Heart right ventricle (tissue), 16 donors: Measurements from ENCODE around the gene NFATC1. TPM values are rescaled to one million over a fixed set of nuclear protein-coding genes. Genes with fewer than 3 reads are reported as not detected.

Experiments used
- ATAC-seq, 8 donors: fragments of 200-7000 bp; cut with Tn5 transposase; one replicate each; pipeline ENCODE4 v1.9.1; 2020; ENCODE audit warnings: mild to moderate bottlenecking in 8 of 8, moderate library complexity in 8 of 8, moderate number of reproducible peaks in 1 of 8
- DNase-seq, 2 donors: peaks; one replicate each; pipeline ENCODE4 v3.0.0-alpha.2; 2020
- H3K27ac ChIP-seq, 10 donors: fragments of 200-600 bp; sonication (generic) in 2 of 10; one replicate each; pipeline versions ENCODE4 v1.5.0 to v1.8.0; 2020 to 2022; ENCODE audit warnings: mild to moderate bottlenecking in 3 of 10
- H3K27me3 ChIP-seq, 7 donors: fragments of 200-600 bp; one replicate each; pipeline ENCODE4 v1.8.0; 2021 to 2022; ENCODE audit warnings: mild to moderate bottlenecking in 2 of 7
- H3K36me3 ChIP-seq, 9 donors: fragments of 200-600 bp; sonication (generic) in 1 of 9; one replicate each; pipeline versions ENCODE4 v1.5.0 to v1.8.0; 2020 to 2022; ENCODE audit warnings: mild to moderate bottlenecking in 2 of 9
- H3K4me1 ChIP-seq, 9 donors: fragments of 200-600 bp; sonication (generic) in 1 of 9; one replicate each; pipeline versions ENCODE4 v1.5.0 to v1.8.0; 2020 to 2022; ENCODE audit warnings: mild to moderate bottlenecking in 4 of 9
- H3K4me3 ChIP-seq, 10 donors: fragments of 200-600 bp; sonication (generic) in 2 of 10; one replicate each; pipeline versions ENCODE4 v1.5.0 to v1.8.0; 2020 to 2022; ENCODE audit warnings: mild to moderate bottlenecking in 7 of 10, moderate library complexity in 2 of 10
- H3K9me3 ChIP-seq, 11 donors: fragments of 200-600 bp in 10 of 11; sonication (generic) in 2 of 11; one replicate each; pipeline versions ENCODE4 v1.5.0 to v1.8.0; 2013 to 2022; ENCODE audit warnings: mild to moderate bottlenecking in 2 of 11, control low read depth in 1 of 11, moderate library complexity in 1 of 11
- WGBS, 2 donors: extraction: QIAGEN DNeasy Blood & Tissue Kit; methylation state at CpG; one replicate each; pipeline ENCODE4 v1.1.7; 2013; ENCODE audit warnings: inconsistent platforms in 1 of 2; 5-methylcytosine and 5-hydroxymethylcytosine counted together
- intact Hi-C, 10 donors: fragments of 100-400 bp; cut with DNase I; formaldehyde crosslinking; loops; one replicate each; pipeline versions ENCODE4 v1.11.1 to v1.14.2; 2022
- polyA plus RNA-seq, 2 donors: library from polyadenylated mRNA; stranded (reverse); fragments of 200-250 nt; gene quantifications; one replicate each; pipeline ENCODE4 v1.2.3, GENCODE V29; 2013
- total RNA-seq, 10 donors: library from RNA; stranded (reverse); fragmentation: NEBNext Ultra II Directional in 3 of 10; extraction: Animal tissue kit (Norgen Biotek cat#: 25700) in 3 of 10; gene quantifications; one replicate each; pipeline versions ENCODE4 v1.2.1 to v1.2.4, GENCODE V29; 2021 to 2023
- TF ChIP-seq, protein P1 (sequence below), 9 donors: fragments of 200-600 bp; sonication (generic) in 2 of 9; IDR thresholded peaks; one replicate each; pipeline versions ENCODE4 v1.5.0 to v1.8.0; 2021 to 2022; ENCODE audit warnings: antibody characterized with exemption in 9 of 9, mild to moderate bottlenecking in 5 of 9, moderate library complexity in 1 of 9
- donor health status: Arrhythmogenic right ventricular cardiomyopathy.
- donor health status: ischemic (EF 13 %, LVEDD 7.1; RV severe dilation, severe dysfunction).
- donor health status: healthy with polysubstance abuse.
- donor health status: DM: no; HTN: yes; CAD: no.
- donor health status: DM: no; HTN: no; CAD: no.
- donor health status: ischemic (EF 25% LVEDD 6.9; RV normal size, moderate dysfunction).
- donor health status: ischemic (EF 25% LVEDD 5.7; RV mildly dilated, moderate dysfunction).
- donor health status: healthy.
- donor health status: DM: yes; HTN: yes; CAD: no.
- donor health status: Ischemic cardiomyopathy.
- donor health status: ischemic (EF 35%, LVEDD 5.7; RV mildly dilated, moderate dysfunction).
- donor health status: nonischemic (EF 11% LVEDD 7.7; RV severe dilation, severe dysfunction).
- donor health status: DM: yes; HTN: yes; CAD: no.
- donor health status: PGD.
- donor health status: ischemic (EF 29% LVEDD 5.4; RV normal size, mild dysfunction).
- donor health status: nonischemic (EF 23%, LVEDD 6.1; RV moderate dilation, normal function).

NFATC1 gene
- total and polyA plus RNA-seq, 12 donors: 6.3 to 23.8 (median 18.6) TPM

DNA sequence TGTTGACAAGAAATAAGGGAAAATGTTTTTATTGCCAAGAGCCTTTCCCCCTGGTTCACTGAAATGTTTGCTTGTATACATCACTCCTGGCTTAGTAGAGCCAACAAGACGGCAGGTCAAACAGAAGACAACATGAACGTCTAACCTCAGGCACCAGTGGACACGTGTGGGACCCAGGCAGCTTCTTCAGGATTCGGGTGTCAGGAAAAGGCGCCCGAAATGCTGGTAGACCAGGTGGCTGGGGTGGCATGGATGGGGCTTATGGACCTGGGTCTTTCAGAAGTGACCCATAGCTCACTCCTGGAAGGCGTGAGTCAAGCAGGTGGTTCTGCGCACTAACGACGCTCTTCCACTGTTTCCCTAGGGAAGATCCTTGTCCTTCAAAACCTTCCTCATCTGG, 23.3 kb upstream of the NFATC1 start:
- H3K4me1 ChIP-seq: peaks cover 0 to 8% (median 0%) of the 10 kb centered on the region in 9 donors

DNA sequence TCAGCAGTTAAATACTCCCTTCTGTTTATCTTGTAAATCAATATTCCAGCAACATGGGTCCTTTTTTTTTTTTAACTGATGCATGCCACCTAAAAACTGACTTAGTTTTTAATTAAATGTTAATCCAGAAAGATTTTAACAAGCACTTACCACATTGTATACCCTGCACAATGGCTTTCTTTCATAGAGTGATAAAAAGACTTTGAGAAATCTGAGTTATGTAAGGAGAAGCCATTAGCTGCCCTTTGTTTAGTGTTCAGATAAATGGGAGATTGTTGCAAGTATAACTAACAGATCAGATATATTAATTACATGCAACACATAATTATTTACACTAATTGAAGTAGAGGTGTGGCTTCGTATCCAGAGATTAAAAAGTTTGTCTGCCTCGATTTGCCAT, 22.7 kb upstream of the NFATC1 start:
- peaks cover 0 to 61% (median 8%) of the 10 kb centered on the region in 9 donors for H3K36me3 ChIP-seq
- H3K27ac ChIP-seq: no peak overlapping the region
- intact Hi-C loops: loop anchor here in 1 of 10 donors (10.0 kb wide), 1 partner anchor 782 kb away; no protein-coding TSS in a partner anchor
- WGBS, 2 donors: 97 to 100% methylated on average over 2 of the region's 2 CpGs
- TF ChIP-seq, protein P1, sequence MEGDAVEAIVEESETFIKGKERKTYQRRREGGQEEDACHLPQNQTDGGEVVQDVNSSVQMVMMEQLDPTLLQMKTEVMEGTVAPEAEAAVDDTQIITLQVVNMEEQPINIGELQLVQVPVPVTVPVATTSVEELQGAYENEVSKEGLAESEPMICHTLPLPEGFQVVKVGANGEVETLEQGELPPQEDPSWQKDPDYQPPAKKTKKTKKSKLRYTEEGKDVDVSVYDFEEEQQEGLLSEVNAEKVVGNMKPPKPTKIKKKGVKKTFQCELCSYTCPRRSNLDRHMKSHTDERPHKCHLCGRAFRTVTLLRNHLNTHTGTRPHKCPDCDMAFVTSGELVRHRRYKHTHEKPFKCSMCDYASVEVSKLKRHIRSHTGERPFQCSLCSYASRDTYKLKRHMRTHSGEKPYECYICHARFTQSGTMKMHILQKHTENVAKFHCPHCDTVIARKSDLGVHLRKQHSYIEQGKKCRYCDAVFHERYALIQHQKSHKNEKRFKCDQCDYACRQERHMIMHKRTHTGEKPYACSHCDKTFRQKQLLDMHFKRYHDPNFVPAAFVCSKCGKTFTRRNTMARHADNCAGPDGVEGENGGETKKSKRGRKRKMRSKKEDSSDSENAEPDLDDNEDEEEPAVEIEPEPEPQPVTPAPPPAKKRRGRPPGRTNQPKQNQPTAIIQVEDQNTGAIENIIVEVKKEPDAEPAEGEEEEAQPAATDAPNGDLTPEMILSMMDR (IDR thresholded peaks at IDR 0.05): no peak
- H3K4me1 ChIP-seq: peaks cover 0 to 8% (median 0%) of the 10 kb centered on the region in 9 donors
- H3K4me3 ChIP-seq: no peak overlapping the region
- H3K27me3 ChIP-seq: no peaks in the 10 kb centered on the region
- H3K9me3 ChIP-seq: no peaks in the 10 kb centered on the region
- DNase-seq: no peak
- no peak for ATAC-seq

More for the DNA sequence above, 23.3 kb upstream of the NFATC1 start:
- H3K36me3 ChIP-seq: peaks cover 0 to 56% (median 4%) of the 10 kb centered on the region in 9 donors
- TF ChIP-seq, protein P1 (IDR thresholded peaks at IDR 0.05): no peak
- no peaks in the 10 kb centered on the region for H3K9me3 ChIP-seq
- intact Hi-C loops: loop anchor here in 1 of 10 donors (10.0 kb wide), 1 partner anchor 782 kb away; no protein-coding TSS in a partner anchor
- no peaks in the 10 kb centered on the region for H3K27me3 ChIP-seq
- DNase-seq: no peak
- ATAC-seq: no peak
- 95% methylated on average over 10 of the region's 10 CpGs for WGBS, 2 donors
- H3K4me3 ChIP-seq: no peak overlapping the region
- H3K27ac ChIP-seq: no peak overlapping the region

DNA sequence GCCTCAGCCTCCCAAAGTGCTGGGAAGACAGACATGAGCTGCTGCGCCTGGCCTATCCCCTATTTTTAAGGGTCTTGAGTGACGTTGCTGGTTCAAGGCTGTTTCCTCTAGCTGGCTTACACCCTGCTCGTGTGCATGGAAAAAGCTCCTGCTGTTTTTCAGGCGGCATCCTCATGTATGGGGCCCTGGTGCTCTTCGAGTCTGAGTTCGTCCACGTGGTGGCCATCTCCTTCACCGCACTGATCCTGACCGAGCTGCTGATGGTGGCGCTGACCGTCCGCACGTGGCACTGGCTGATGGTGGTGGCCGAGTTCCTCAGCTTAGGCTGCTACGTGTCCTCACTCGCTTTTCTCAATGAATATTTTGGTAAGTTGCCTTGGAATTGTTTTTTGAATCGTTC, 22.0 kb upstream of the NFATC1 start:
- 96 to 97% methylated on average over 17 of the region's 17 CpGs for WGBS, 2 donors
- no peak overlapping the region for H3K27ac ChIP-seq
- ATAC-seq: no peak
- intact Hi-C loops: loop anchor here in 1 of 10 donors (10.0 kb wide), 1 partner anchor 781 kb away; no protein-coding TSS in a partner anchor
- DNase-seq: no peak
- H3K27me3 ChIP-seq: no peaks in the 10 kb centered on the region
- TF ChIP-seq, protein P1 (IDR thresholded peaks at IDR 0.05): no peak
- H3K4me1 ChIP-seq: peaks cover 0 to 3% (median 0%) of the 10 kb centered on the region in 9 donors
- no peaks in the 10 kb centered on the region for H3K9me3 ChIP-seq
- peaks cover 0 to 66% (median 8%) of the 10 kb centered on the region in 9 donors for H3K36me3 ChIP-seq
- H3K4me3 ChIP-seq: no peak overlapping the region

DNA sequence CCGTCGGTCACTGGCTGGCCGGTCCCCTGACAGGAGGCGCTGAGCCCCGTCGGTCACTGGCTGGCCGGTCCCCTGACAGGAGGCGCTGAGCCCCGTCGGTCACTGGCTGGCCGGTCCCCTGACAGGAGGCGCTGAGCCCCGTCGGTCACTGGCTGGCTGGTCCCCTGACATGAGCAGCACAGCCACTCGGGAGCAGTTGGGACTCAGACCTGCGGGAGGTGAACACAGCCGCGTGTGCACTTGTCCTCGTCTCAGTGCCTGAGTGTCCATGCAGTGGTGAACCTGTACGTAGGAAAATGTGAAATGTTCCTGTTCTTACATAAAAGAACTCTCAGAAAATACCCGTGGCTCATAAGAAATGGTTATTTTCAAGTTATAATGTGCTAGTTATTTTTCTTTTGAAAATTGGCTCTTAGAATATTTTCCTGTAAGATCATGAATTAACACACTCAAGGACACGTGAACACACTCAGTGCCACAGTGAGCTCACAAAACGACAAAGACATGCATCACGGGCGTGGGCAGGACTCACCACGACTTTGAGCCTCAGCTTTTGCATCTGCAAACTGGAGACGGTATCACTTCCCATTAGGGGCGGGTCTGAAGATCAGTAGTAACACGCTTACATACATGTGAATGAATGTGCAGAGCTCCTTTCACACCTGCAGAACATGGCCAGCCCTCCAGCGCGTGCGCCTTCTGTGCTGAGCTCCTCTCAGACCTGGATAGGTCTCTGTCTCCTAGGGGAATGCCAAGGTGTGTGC, 21.1 kb upstream of the NFATC1 start:
- ATAC-seq (no peak), DNase-seq (no peak)
- Histone ChIP-seq H3K4me1 (peaks cover 0 to 9% (median 4%) of the 10 kb centered on the region in 9 donors), H3K27ac (no peak overlapping the region), H3K9me3 (no peaks in the 10 kb centered on the region), H3K27me3 (no peaks in the 10 kb centered on the region), H3K36me3 (peaks cover 0 to 66% (median 8%) of the 10 kb centered on the region in 9 donors), H3K4me3 (no peak overlapping the region)
- intact Hi-C loops: loop anchor here in 1 of 10 donors (10.0 kb wide), 1 partner anchor 780 kb away; no protein-coding TSS in a partner anchor
- TF ChIP-seq, protein P1 (IDR thresholded peaks at IDR 0.05): no peak
- 92 to 94% methylated on average over 22 to 24 of the region's 32 CpGs for WGBS, 2 donors
